NOMO-1 (cell line): ENCODE results near the gene MON1A.
A peak's percentile ranks its signal among the peaks of the same experiment; 100 is the strongest.
"Not testable (repeated sequence)": the region's sequence is repeated elsewhere in the genome, so short reads cannot be mapped to it uniquely, and the experiment has no call there.

ENCODE experiments used
- DNase-seq, 2 experiments: peaks; one replicate each; lab custom pipeline; 2025; ENCODE audit not compliant: unreplicated experiment in 2 of 2; lab: John Stamatoyannopoulos, UW

MON1A gene

DNA sequence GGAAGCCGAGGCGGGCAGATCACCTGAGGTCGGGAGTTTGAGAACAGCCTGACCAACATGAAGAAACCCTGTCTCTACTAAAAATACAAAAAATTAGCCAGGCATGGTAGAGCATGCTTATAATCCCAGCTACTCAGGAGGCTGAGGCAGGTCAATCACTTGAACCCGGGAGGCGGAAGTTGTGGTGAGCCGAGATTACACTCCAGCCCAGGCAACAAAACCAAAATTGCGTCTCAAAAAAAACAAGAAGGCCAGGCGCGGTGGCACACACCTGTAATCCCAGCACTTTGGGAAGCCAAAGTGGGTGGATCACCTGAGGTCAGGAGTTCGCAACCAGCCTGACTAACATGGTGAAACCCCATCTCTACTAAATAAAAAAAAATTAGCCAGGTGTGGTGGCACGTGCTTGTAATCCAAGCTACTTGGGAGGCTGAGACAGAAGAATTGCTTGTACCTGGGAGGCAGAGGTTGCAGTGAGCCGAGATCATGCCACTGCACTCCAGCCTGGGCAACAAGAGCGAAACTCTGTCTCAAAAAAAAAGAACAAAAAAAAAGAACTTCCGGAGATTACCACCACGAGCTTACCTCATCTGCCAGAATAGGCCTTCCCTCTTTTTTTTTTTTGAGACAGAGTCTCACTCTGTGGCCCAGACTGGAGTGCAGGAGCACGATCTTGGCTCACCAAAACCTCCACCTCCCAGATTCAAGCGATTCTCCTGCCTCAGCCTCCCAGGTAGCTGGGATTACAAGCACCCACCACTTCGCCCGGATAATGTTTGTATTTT lies 11.6 kb downstream of the MON1A start:
- peak; percentile 66 to 80 for DNase-seq

GRCh38 chr3:49916686-49917085 lies 12.9 kb downstream of the MON1A start:
- DNase-seq: no peak

DNA sequence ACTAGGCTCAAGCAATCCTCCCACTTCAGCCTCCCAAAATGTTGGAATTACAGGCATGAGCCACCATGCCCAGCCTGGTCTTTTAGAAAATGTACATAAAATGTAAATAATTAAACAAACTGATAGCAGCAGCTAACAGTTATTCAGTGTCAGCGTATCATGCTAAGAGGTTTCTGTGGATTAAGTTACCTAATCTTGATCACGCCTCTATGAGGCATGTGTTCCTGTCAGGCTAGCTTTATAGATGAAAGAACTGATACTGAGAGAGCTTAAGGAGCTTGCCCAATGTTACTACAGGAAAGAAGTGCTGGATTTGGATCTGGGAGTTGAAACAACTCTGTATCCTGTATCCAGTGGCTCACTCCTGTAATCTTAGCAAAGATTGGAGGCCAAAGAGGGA lies 14.7 kb downstream of the MON1A start:
- DNase-seq: no peak

DNA sequence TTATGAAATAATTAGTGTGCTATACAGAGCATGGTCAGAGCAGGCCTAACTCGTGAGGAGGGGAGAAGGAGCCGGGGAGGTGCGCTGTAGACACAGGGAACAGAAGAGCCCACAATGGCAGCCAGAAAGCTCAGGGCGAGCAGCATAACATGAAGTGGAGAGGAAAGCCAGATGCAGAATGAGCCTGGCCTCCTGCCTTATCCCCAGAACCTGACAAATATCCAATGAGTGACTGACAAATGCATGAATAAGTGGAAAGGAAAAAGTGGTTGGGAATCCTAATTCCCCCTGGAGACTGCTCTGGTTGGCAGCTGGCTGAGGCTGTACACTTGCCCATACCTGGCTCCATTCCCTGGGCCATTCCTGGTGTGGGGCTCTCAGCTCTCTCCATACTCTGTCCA lies 16.7 kb downstream of the MON1A start:
- DNase-seq: no peak

DNA sequence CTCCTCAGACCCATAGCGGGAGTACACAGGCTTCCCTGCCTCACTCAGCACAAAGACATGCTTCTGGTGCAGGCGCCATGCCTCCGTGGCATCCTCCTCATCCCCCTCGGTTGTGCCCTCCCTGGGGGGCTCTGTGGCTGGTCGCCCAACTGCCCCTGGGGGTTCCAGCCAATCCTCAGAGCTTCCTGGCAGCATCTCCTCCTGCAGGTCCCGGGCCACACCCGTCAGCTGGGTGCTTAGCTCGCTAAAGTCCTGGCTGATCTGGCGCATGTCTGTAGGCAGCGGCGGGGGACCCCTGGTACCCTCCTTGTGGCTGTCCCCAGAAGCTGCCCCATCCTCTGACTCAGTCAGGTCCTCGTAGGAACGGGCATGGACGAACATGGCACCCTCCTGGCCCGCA lies 18.0 kb downstream of the MON1A start:
- no peak for DNase-seq

DNA sequence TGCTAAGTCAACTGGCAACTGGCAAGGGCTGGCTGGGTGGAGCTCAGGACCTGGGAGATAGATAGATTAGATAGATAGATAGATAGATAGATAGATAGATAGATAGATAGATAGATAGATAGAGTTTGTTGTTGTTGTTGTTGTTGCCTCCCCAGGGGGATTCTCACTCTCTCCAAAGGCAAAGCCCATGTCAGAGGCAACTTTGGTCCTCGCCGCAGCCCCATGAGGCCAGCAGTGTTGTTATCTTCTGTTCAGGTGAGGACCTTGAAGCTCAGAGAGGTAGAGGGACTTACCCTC lies 18.5 kb downstream of the MON1A start:
- DNase-seq: no peak

GRCh38 chr3:49910409-49911123 lies 19.0 kb downstream of the MON1A start:
- no peak for DNase-seq

DNA sequence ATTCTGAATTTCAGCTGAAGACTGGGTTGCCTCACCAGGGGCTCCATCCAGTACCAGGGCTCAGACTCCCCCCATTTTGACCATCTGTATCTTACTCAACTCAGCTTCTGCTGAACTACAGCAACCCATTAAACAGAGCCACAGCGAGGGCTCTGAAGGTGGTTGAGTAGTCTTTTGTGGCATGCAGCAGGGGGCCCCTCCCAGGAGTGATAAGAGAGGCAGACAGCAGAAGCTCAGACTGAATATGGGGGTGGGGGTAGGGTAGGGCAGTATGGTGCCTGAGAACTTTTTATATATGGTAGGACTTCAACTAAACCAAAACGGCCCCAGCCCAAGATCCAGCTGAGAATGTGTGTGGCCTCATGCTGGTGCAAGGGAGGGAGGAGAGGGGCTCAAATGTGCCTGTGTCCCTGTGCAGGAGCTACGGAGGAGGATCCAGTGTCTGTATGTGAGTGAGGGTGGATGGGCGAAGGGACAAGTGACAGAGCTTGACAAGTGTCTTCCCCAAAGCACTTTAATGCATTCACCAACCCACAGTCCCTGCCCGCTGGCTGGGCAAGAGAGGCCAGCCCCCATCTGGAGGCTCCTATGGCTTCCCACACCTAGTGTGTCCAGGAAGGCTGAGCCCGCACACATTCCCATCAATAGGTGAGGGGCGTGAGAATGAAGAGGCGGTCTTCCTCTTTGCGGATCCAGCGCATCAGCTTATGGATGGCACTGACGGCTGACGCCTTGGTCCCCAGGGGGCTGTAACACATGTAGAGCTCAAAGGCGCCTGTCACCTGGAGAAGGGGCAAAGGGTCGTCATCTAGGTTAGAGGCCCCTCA lies 21.0 kb downstream of the MON1A start:
- DNase-seq: no peak

- peak; percentile 14 to 16 for DNase-seq
These were observed 23.4 kb downstream of the MON1A start for GRCh38 chr3:49906073-49906743.

DNA sequence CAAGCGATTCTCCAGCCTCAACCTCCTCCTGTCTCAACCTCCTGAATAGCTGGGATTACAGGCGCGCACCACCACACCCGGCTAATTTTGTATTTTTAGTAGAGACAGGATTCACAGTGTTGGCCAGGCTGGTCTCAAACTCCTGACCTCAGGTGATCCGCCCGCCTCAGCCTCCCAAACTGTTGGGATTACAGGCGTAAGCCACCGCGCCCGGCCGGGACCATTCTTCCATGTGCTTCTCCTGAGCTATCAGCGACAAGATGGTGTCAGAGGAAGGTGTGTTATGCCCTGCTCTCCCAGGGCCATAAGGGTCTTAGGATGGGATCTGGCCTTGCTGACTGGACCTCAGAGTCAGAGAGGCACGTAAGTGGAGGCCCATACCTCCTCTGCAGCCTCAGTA lies 25.2 kb downstream of the MON1A start:
- DNase-seq: not testable (repeated sequence)

GRCh38 chr3:49903451-49904424 lies 25.9 kb downstream of the MON1A start, which contains the start of gene MST1R:
TSS of gene MST1R (minus strand) at chr3:49903873. CDS start at chr3:49903609, 264 bp downstream.
- DNase-seq: peak; percentile 63 to 92

DNA sequence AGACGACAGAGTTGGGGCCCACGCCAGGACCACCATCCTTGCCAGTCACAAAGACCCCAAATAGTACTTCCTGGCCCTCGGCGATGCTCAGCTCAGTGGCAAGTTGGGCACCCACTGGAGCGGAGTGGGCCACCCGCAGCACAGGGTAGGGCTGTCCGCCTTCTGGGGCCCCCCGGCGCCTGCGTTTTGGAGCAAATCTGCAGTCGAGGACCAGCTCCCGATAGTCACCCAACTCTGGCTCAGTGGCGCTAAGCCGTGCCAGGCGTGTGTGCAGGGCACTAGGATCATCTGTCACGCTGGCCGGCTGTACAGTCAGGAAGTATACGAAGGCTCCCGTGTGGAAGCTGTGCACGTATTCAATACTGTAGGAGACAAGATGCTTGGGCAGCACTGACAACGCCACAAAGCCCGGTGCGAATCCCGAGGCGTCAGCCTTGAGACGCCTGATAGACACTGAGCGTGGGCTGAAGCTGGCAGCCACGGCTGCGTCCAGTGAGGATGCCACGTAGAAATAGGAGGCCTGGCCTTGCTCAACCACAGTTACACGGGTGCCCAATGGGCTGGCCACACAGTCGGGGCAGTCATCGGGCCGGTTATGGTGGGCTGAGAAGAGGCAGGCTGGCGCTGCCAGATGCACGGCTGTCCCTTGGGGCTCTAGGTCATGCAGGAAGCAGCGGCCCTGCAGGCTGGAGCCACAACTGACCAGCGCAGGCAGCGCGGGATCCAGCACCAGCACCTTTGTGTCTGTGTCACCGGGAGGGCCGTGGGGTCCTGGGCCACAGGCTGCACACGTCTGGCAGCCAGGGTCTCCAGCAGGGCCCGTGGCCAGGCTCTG lies 26.9 kb downstream of the MON1A start:
- DNase-seq: no peak

DNA sequence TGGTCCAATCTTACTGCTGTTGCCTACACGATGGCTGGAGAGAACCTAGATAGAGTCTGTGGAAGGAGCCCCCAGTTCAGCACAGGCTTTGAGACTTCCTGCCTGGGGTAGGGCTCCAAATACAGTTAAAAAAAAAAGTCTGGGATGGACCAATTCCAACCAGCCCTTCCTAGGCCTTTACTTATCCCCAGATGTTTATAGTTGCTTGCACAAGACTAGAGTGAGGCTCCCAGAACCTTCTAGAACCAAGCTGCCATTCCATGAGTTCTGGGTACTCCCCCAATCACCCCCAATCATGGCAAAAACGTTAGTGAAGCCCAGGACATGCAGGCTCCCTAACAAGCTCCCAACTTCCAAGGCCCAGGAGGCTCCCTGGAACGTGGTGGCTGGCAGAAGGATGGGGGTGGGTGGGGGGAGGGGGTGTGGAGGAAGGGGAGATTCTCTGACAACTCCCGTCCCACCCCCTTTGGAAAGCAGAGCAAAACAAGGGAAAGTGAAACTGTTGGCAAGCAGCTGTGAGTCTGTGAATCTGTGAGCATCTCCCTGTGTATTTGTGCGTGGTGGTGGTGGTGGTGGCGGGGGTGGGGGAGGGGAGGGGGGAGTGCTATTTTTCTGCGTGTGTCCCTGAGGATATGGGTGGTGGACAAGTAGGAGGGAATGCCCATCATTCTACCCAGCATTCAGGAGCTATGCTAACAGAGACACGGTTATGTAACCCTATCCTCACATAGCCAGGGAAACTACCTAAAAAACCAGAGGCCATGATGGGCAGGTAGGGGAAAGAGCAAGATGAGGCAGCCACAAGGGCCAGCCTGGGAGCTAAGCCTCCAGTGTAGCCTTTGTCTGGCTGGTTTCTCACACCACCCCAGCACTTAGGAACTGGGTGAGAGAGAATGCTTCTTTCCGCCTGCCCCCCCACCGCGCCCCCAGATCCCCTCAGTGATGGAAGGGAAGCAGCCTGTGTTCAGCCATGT lies 28.0 kb downstream of the MON1A start:
- DNase-seq: no peak

DNA sequence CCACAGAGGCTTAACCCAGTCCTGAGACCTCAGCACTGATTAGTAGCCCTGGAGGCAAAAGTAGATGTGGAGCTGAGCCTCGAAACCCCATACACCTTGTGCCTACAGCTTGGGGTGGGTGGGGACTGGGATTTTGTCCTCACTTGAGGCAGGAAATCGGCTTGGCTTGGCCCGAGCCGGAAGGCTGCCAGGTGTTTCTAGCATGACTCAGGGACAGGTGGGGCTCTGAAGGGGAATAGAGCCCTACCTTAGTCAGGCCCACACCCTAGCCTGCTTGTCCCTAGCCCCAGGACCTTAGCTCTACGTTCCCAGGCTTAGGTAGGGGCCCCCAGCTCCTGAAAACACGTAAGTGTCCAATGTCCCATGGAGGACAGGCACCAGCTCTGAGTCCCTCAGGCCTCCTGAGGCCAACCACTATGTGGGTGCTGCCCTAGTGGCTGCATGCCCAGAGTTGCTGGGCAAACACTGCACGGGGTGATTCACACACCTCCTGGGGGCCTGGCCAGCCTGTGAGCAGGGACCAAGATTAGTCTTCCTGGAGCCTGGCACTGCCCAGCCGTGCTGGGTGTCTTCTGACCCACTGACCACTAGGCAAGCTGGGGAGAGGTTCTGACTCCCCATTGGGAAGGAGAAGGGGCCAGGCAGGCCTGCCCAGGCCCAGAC lies 29.0 kb downstream of the MON1A start:
- DNase-seq: no peak

- DNase-seq: peak; percentile 35 to 57
These were observed 29.8 kb downstream of the MON1A start for GRCh38 chr3:49899815-49900214.

- DNase-seq: no peak
These were observed 30.6 kb downstream of the MON1A start for GRCh38 chr3:49898991-49899390.

DNA sequence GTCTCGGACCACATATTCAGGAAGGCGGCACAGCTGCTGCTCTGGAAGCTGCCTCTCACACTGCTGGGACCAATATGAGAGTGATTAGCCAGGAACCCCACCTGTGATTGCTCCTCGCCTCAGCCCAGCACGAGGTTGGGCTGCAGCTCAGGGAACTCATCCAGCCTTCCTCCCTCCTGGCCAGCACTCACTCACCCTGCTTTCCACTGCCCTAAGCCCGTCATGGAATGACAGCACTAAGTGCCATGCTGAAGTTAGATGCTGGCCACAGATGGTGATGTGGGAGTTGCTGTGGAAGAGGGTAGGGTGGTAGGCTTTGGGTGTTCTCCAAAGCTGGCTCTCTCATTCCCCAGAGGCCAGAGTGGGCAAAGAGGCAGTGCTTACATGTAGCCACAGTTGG lies 33.3 kb downstream of the MON1A start:
- no peak for DNase-seq
